ENCODE measurements around the gene ZNF865. TPM values are rescaled to one million over a fixed set of nuclear protein-coding genes. Genes with fewer than 3 reads are reported as not detected.

The ZNF865 gene
- total and polyA plus RNA-seq, 10 of the 15 experiments (the other 5 are each of a cell fraction or from before 2014, with no cell fraction given) = 0.02 to 18.3 (median 0.90) TPM

GRCh38 chr19:55626350-55626749, 20.9 kb downstream of the ZNF865 start:
- ATAC-seq (peak; percentile 19; the same call in 2 of the 3 replicates), FAIRE-seq (peak; percentile 96), DNase-seq (ENCODE audit: low read depth, low spot score) (no peak)
- in situ Hi-C loops (cut with MboI) = loop anchor here (5.0 kb wide), 1 partner anchor 484 kb away; no protein-coding TSS in a partner anchor
- CTCF ChIA-PET = interaction anchor here (0.7 to 7.9 kb wide), 11 partner anchors 12 to 722 kb away, joined by 3 to 76 read pairs (median 7); partner anchors contain the start of genes FIZ1, U2AF2, ZNF628 and ZNF865
- SMC1A ChIA-PET (ENCODE audit: uncharacterized antibody, unreplicated experiment) = interaction anchor here (0.6 to 2.0 kb wide), 7 partner anchors 20 to 165 kb away, joined by 3 to 5 read pairs (median 3); partner anchors contain the start of genes ISOC2 and U2AF2
- Histone ChIP-seq H2AFZ (ENCODE audit: control insufficient read depth, low read depth, low read length) (peak overlapping the region; percentile 35; the same call in 1 of the 2 replicates), H3K4me2 (ENCODE audit: control insufficient read depth, insufficient read depth) (peak overlapping the region; percentile 60), H3K27ac (ENCODE audit: control insufficient read depth, insufficient read depth) (no peak overlapping the region; the same call in 1 of the 2 replicates), H3K36me3 (ENCODE audit: control insufficient read depth in 2 of 2, insufficient read depth in 2 of 2, low read length in 1 of 2) (no peaks in the 10 kb centered on the region), H4K20me1 (ENCODE audit: control insufficient read depth, insufficient read depth) (no peaks in the 10 kb centered on the region), H3K9ac (ENCODE audit: control insufficient read depth, insufficient read depth, low read length) (no peak overlapping the region), H3K9me3 (replicated peaks; ENCODE audit: control insufficient read depth, insufficient read depth, low read length) (no peaks in the 10 kb centered on the region; the same call in 2 of the 3 replicates), H3K27me3 (replicated peaks in 1 of 2; ENCODE audit: control insufficient read depth in 2 of 2, insufficient read depth in 2 of 2, low read length in 1 of 2) (no peaks in the 10 kb centered on the region), H3K4me1 (ENCODE audit: control insufficient read depth, insufficient read depth, low read length) (peaks cover 9% of the 10 kb centered on the region; the same call in 1 of the 2 replicates), H3K4me3 (no peak overlapping the region), H3K79me2 (ENCODE audit: control insufficient read depth, insufficient read depth, low read length) (no peaks in the 10 kb centered on the region)
- POLR2A ChIA-PET = interaction anchor here (0.8 to 1.5 kb wide), 4 partner anchors 20 to 165 kb away, joined by 3 to 5 read pairs (median 4); partner anchors contain the start of gene ISOC2
- BruUV-seq (replicated peaks) = no TSS peak
- 57% methylated on average over 11 of the region's 11 CpGs for WGBS (ENCODE audit: insufficient coverage, insufficient replicate concordance, low lambda C conversion rate, missing lambda C conversion rate)
- RAD21 ChIA-PET (ENCODE audit: unreplicated experiment) = interaction anchor here (0.9 to 2.5 kb wide), 7 partner anchors 7 to 123 kb away, joined by 3 to 12 read pairs (median 6); partner anchors contain the start of genes FIZ1, U2AF2 and ZNF579
- intact Hi-C loops (cut with micrococcal nuclease; ENCODE audit: unreplicated experiment) = no loop called here
- TF ChIP-seq CREM (IDR thresholded peaks at IDR 0.05; ENCODE audit: low read depth) (peak; percentile 56; the same call in 1 of the 2 replicates), FOXM1 (IDR thresholded peaks at IDR 0.05; ENCODE audit: low read depth, low read length) (0 out of 2 replicates have a peak, but pooled peaks have one; percentile 15), RELB (IDR thresholded peaks at IDR 0.05; ENCODE audit: low read depth) (peak; percentile 44; the same call in 1 of the 2 replicates), RBBP5 (conservative IDR thresholded peaks at IDR 0.05) (no peak), ATF7 (IDR thresholded peaks at IDR 0.05; ENCODE audit: low read depth) (0 out of 2 replicates have a peak, but pooled peaks have one; percentile 29), SUPT20H (IDR thresholded peaks at IDR 0.05; ENCODE audit: borderline replicate concordance, control insufficient read depth, low read depth, low read length) (no peak), EGR1 (IDR thresholded peaks at IDR 0.05; ENCODE audit: borderline replicate concordance in 1 of 2, low read depth in 2 of 2, low read length in 2 of 2) (no peak), NR2F1 (conservative IDR thresholded peaks at IDR 0.05) (0 out of 2 replicates have a peak, but pooled peaks have one; percentile 14), IKZF2 (IDR thresholded peaks at IDR 0.05) (peak; percentile 81 to 85), ETV6 (conservative IDR thresholded peaks at IDR 0.05 in 1 of 2, IDR thresholded peaks at IDR 0.05 in 1 of 2; ENCODE audit: borderline replicate concordance in 1 of 2, low read depth in 1 of 2) (0 out of 4 replicates have a peak, but pooled peaks of 1 of the 2 experiments have one; percentile 25), GABPA (IDR thresholded peaks at IDR 0.05; ENCODE audit: low read depth) (0 out of 2 replicates have a peak, but pooled peaks have one; percentile 34), MTA2 (IDR thresholded peaks at IDR 0.05; ENCODE audit: low read depth) (0 out of 2 replicates have a peak, but pooled peaks have one; percentile 36), CREB1 (IDR thresholded peaks at IDR 0.05; ENCODE audit: low read depth) (peak; percentile 48; the same call in 1 of the 2 replicates), CBFB (IDR thresholded peaks at IDR 0.05; ENCODE audit: low read depth) (peak; percentile 54; the same call in 1 of the 2 replicates), MLLT1 (IDR thresholded peaks at IDR 0.05) (peak; percentile 25; the same call in 1 of the 2 replicates), DPF2 (IDR thresholded peaks at IDR 0.05) (0 out of 2 replicates have a peak, but pooled peaks have one; percentile 53), CHD1 (IDR thresholded peaks at IDR 0.05; ENCODE audit: low read depth, low read length) (no peak)
